Ovary (tissue), 9 donors: ENCODE measurements around the gene ALK. TPM values are rescaled to one million over a fixed set of nuclear protein-coding genes. Genes with fewer than 3 reads are reported as not detected.

Experiments used
- DNase-seq, 5 donors: peaks; one replicate each; pipeline ENCODE4 v3.0.0-alpha.2; 2019 to 2020
- H3K27ac ChIP-seq, 2 donors: fragments of 200-600 bp; one replicate each; pipeline versions ENCODE4 v1.5.1 to v1.8.0; 2019 to 2022
- H3K27me3 ChIP-seq: fragments of 200-600 bp; one replicate; pipeline ENCODE4 v1.8.0; 2022
- H3K36me3 ChIP-seq: fragments of 200-600 bp; sonication (generic); one replicate; pipeline ENCODE4 v1.5.1; 2019
- H3K4me1 ChIP-seq: one replicate; pipeline ENCODE4 v1.8.1; 2013; ENCODE audit warnings: mild to moderate bottlenecking, moderate library complexity; ENCODE audit not compliant: insufficient read depth
- H3K4me3 ChIP-seq: fragments of 200-600 bp; sonication (generic); one replicate; pipeline ENCODE4 v1.5.1; 2017
- H3K9me3 ChIP-seq, 2 donors: fragments of 200-600 bp in 1 of 2; sonication (generic) in 1 of 2; one replicate each; pipeline versions ENCODE4 v1.5.1 to v1.8.1; 2013 to 2019; ENCODE audit warnings: mild to moderate bottlenecking in 1 of 2, moderate library complexity in 1 of 2
- EP300 ChIP-seq: sonication (generic); formaldehyde crosslinking; IDR thresholded peaks from one replicate; pipeline ENCODE4 v1.6.1; 2017; ENCODE audit warnings: antibody characterized with exemption
- POLR2A ChIP-seq: fragments of 450-650 bp; IDR thresholded peaks from one replicate; pipeline ENCODE4 v1.6.1; 2017; ENCODE audit warnings: antibody characterized with exemption, mild to moderate bottlenecking, moderate library complexity
- WGBS, 3 donors: extraction: QIAGEN DNeasy Blood & Tissue Kit in 1 of 3; methylation state at CpG; one replicate each; pipeline versions ENCODE4 v1.1.5 to v1.1.7; 2013 to 2017; 5-methylcytosine and 5-hydroxymethylcytosine counted together
- intact Hi-C, 4 donors: fragments of 100-400 bp; cut with DNase I; formaldehyde crosslinking; loops; one replicate each; pipeline versions ENCODE4 v1.11.0 to v1.15.1; 2022 to 2023
- polyA plus RNA-seq, 2 donors: library from polyadenylated mRNA; stranded (reverse); fragments of 200-250 nt in 1 of 2; fragments of 350-450 nt in 1 of 2; fragmentation: Illumina TruSeq in 1 of 2; extraction: RNeasy Lipid Tissue Mini Kit (QIAGEN cat#74804) in 1 of 2; gene quantifications; one replicate each; pipeline ENCODE4 v1.2.3, GENCODE V29; 2013 to 2014
- total RNA-seq, 7 donors: library from RNA; depleted of rRNA in 2 of 7; stranded (reverse); fragments of >200 nt in 2 of 7; fragmentation: NEBNext Ultra II Directional in 3 of 7; extraction: Animal tissue kit (Norgen Biotek cat#: 25700) in 3 of 7; gene quantifications; one replicate each; pipeline versions ENCODE4 v1.1.0 to v1.2.4, GENCODE V29; 2016 to 2023
- TF ChIP-seq, protein P1 (sequence below), 3 donors: fragments of 450-650 bp in 2 of 3; fragments of 200-600 bp in 1 of 3; IDR thresholded peaks; one replicate each; pipeline versions ENCODE4 v1.5.1 to v1.8.0; 2016 to 2022; ENCODE audit warnings: antibody characterized with exemption in 3 of 3, mild to moderate bottlenecking in 1 of 3
- donor health status: DM: no; HTN: no; CAD: no; lungs with moderate emphysema.
- donor health status: DM: no; HTN: no; CAD: no.
- donor health status: Bipolar disorder and iron deficiency.
- donor health status: DM: yes; HTN: yes; CAD: no.
- donor health status: DM: no; HTN: no; CAD: no.
- donor health status: DM: yes; HTN: yes; CAD: no.

The ALK gene
- total and polyA plus RNA-seq, 9 donors = 0.05 to 1.7 (median 0.23) TPM; not detected in 1

GRCh38 chr2:29579495-29580169 lies 341.8 kb downstream of the ALK start:
- TF ChIP-seq POLR2A (no peak), EP300 (no peak)
- TF ChIP-seq, protein P1, sequence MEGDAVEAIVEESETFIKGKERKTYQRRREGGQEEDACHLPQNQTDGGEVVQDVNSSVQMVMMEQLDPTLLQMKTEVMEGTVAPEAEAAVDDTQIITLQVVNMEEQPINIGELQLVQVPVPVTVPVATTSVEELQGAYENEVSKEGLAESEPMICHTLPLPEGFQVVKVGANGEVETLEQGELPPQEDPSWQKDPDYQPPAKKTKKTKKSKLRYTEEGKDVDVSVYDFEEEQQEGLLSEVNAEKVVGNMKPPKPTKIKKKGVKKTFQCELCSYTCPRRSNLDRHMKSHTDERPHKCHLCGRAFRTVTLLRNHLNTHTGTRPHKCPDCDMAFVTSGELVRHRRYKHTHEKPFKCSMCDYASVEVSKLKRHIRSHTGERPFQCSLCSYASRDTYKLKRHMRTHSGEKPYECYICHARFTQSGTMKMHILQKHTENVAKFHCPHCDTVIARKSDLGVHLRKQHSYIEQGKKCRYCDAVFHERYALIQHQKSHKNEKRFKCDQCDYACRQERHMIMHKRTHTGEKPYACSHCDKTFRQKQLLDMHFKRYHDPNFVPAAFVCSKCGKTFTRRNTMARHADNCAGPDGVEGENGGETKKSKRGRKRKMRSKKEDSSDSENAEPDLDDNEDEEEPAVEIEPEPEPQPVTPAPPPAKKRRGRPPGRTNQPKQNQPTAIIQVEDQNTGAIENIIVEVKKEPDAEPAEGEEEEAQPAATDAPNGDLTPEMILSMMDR (IDR thresholded peaks at IDR 0.05) = no peak
- Histone ChIP-seq H3K27me3 (no peaks in the 10 kb centered on the region), H3K4me1 (no peaks in the 10 kb centered on the region), H3K27ac (no peak overlapping the region), H3K9me3 (no peaks in the 10 kb centered on the region), H3K36me3 (no peaks in the 10 kb centered on the region), H3K4me3 (no peak overlapping the region)
- WGBS, 3 donors = 53 to 78% (median 75%) methylated on average over 8 of the region's 8 CpGs
- DNase-seq = no peak
- intact Hi-C loops = no loop called here

- Histone ChIP-seq H3K27me3 (no peaks in the 10 kb centered on the region), H3K4me3 (no peak overlapping the region), H3K4me1 (no peaks in the 10 kb centered on the region), H3K27ac (no peak overlapping the region), H3K9me3 (no peaks in the 10 kb centered on the region), H3K36me3 (no peaks in the 10 kb centered on the region)
- no peak for DNase-seq
- 73 to 78% (median 77%) methylated on average over 3 of the region's 3 CpGs for WGBS, 3 donors
- intact Hi-C loops = no loop called here
- TF ChIP-seq, protein P1 (IDR thresholded peaks at IDR 0.05) = no peak
- no peak for TF ChIP-seq POLR2A
These were observed 343.2 kb downstream of the ALK start for GRCh38 chr2:29578084-29578598.

- WGBS, 3 donors = 70 to 82% (median 72%) methylated on average over 3 of the region's 3 CpGs
- H3K9me3 ChIP-seq = no peaks in the 10 kb centered on the region
- DNase-seq = no peak
- intact Hi-C loops = no loop called here
- H3K27me3 ChIP-seq = no peaks in the 10 kb centered on the region
- no peak overlapping the region for H3K27ac ChIP-seq
- H3K36me3 ChIP-seq = no peaks in the 10 kb centered on the region
- TF ChIP-seq, protein P1 (IDR thresholded peaks at IDR 0.05) = no peak
- TF ChIP-seq POLR2A (no peak), EP300 (no peak)
- no peak overlapping the region for H3K4me3 ChIP-seq
- H3K4me1 ChIP-seq = no peaks in the 10 kb centered on the region
These were observed 345.2 kb downstream of the ALK start for GRCh38 chr2:29576231-29576630.

DNA sequence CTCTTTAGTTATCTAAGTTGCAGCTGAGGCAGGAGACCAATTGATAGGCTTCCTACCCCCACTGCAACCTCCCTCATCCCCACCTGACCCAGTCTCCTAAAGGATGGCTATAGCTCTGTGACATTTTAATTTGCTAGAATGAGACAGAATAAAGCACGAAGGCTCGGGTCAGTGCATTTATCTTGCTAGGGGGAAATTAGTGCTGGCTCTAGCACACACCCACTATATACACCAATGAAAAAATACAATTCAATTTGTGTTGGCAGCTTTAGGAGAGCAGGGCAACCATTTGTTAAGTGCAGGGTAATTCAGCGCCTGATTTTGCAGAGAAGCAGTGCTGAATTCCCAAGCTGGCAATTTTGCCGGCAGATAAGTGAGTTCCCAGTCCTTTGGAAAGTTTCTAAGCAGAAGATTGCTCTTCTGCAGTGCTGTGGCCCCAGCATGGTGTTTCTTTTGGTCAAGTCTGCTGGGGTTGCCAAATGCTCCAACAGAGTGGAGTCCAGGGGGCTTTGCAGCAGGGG lies 346.0 kb downstream of the ALK start:
- no peaks in the 10 kb centered on the region for H3K36me3 ChIP-seq
- no peaks in the 10 kb centered on the region for H3K27me3 ChIP-seq
- H3K27ac ChIP-seq = no peak overlapping the region
- no peak overlapping the region for H3K4me3 ChIP-seq
- no peak for TF ChIP-seq EP300
- TF ChIP-seq, protein P1 (IDR thresholded peaks at IDR 0.05) = no peak
- TF ChIP-seq POLR2A = no peak
- no peak for DNase-seq
- intact Hi-C loops = no loop called here
- H3K9me3 ChIP-seq = no peaks in the 10 kb centered on the region
- H3K4me1 ChIP-seq = no peaks in the 10 kb centered on the region
- WGBS, 3 donors = 70 to 78% (median 75%) methylated on average over 4 of the region's 4 CpGs
